Stimulated activated CD8-positive, alpha-beta memory T cell treated with anti-CD3 and anti-CD28 coated beads, Interleukin-4, amount 100 ng/mL, for 24 hours (primary cell): ENCODE data around the gene MBNL3.
"Not testable (repeated sequence)": the region's sequence is repeated elsewhere in the genome, so short reads cannot be mapped to it uniquely, and the experiment has no call there.

Experiments
- DNase-seq: peaks from one replicate; pipeline ENCODE4 v3.0.0-alpha.2; 2020; ENCODE audit warnings: low read depth

MBNL3 gene

GRCh38 chrX:132474544-132475248, 14.1 kb downstream of the MBNL3 start:
- no peak for DNase-seq

- no peak for DNase-seq
These were observed 16.4 kb downstream of the MBNL3 start for GRCh38 chrX:132472397-132472796.

GRCh38 chrX:132470831-132471230, 18.0 kb downstream of the MBNL3 start:
- no peak for DNase-seq

DNA sequence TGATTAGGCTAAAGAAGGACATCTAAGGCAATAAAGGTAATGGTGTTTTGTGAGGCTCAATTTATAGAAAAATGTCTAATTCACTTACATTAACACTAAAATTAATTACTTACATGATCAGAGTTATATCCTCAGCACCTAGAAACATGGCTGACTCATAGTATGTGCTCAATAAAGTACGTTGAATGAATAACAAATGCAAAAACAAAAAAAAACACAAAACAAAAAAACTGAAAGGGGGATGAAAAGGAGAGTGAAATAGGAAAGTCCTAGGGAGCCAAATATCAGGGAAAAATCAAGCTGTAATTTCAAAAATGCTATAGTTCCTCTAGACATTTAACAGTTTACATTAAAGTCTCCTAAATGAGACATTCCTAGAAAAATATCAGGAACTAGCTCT, 18.7 kb downstream of the MBNL3 start:
- no peak for DNase-seq

DNA sequence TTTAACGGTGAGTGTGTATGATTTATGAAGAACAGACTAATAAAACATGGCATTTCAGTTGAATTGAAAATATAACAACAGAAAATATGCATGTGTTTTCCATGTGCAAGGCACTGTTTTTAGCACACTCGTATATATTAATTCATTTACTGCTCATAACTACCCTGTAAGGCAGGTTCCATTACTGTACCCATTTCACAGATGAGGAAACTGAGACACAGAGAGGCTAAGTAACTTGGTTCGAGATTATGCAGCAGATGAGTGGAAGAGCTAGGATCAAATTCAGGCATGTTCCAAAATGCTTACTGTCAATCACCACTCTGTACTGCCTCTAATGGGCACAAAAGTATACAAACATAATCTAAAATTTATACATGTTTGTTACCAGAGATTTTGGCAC, 20.4 kb downstream of the MBNL3 start:
- no peak for DNase-seq

DNA sequence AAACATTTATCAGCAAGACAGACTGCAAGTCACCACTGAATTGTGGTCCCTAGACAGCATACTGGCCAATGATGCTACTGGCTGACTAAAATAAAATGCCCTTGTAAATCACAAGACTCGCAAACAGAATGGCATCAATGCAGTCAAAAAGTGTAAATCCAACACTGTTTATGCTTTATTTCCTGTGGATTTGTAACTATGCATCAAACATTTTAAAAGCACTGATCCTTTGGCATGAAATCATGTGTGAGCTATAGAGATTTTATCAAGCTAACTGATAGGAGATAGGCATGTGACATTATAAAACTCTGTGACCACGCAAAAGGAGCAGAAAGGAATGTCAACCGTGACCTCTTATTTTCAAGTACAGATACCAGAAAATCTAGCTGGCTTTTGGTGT, 20.8 kb downstream of the MBNL3 start:
- DNase-seq, result no peak

- DNase-seq, result no peak
These were observed 21.8 kb downstream of the MBNL3 start for GRCh38 chrX:132467026-132467425.

GRCh38 chrX:132463411-132463810, 25.4 kb downstream of the MBNL3 start:
- peak; percentile 6 for DNase-seq

DNA sequence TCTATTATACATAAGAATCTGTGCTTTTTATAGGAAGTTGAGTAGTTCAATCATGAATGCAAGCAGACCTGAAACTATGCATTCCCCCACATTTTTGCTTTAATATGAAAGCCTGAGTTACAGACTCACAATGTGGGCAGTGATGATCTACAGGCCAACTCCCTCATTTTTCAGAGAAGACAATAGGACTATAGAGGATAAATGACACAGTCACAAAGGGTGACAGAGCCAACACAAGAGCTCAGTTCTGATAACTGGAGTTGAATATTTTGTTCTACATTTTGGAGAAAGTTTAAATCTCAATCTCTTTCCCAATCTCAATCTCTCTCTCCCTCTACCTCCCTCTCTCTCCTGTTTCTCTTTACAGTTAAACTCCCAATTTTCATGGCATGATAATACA, 27.0 kb downstream of the MBNL3 start:
- no peak for DNase-seq

GRCh38 chrX:132452911-132453550, 35.8 kb downstream of the MBNL3 start:
- no peak for DNase-seq

DNA sequence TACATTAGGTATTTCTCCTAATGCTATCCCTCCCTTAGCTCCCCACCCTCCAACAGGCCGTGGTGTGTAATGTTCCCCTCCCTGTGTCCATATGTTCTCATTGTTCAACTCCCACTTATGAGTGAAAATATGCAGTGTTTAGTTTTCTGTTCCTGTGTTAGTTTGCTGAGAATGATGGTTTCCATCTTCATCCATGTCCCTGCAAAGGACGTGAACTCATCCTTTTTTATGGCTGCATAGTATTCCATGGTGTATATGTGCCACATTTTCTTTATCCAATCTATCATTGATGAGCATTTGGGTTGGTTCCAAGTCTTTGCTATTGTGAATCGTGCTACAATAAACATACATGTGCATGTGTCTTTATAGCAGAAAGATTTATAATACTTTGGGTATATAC, 42.9 kb downstream of the MBNL3 start:
- not testable (repeated sequence) for DNase-seq

DNA sequence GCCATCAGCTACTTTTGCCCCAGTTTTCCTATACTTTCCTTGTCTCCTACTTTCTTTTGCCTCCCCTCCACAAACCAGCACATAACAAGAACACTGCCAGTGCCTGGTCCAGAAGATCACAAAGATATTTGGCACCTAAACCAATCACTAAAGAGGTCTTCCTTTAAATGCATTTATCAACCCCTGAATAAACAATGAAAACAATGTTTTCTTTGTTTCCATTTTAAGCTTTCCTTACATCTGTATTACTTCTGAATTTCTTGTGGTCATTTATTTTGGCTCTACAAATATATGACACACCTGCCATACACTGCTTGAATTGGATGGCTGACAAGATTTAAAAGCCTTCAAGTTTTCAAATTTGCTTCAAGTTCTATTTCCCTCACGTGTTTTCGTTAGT, 43.9 kb downstream of the MBNL3 start:
- no peak for DNase-seq

- no peak for DNase-seq
These were observed 45.4 kb downstream of the MBNL3 start for GRCh38 chrX:132443196-132444135.

DNA sequence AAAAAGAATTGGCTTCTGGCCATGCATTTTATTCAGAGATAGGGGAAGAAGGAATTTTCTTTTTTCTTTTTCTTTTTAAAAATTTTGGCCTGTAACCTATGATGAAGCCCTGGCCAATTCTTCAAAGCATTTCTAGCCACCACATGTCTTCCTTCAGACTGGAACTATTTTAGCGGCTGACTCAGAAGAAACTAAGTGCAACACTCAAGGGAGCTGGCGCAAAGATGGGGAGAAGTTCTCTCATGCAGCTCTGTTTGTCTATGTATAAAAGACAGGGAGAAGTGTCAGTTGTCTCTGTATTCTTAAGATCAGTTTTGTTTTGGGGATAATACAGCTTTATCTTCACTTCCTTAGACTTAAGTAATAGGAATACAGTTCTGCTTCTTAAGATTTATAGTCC, 46.1 kb downstream of the MBNL3 start:
- no peak for DNase-seq

GRCh38 chrX:132435222-132435621, 53.6 kb downstream of the MBNL3 start:
- no peak for DNase-seq

DNA sequence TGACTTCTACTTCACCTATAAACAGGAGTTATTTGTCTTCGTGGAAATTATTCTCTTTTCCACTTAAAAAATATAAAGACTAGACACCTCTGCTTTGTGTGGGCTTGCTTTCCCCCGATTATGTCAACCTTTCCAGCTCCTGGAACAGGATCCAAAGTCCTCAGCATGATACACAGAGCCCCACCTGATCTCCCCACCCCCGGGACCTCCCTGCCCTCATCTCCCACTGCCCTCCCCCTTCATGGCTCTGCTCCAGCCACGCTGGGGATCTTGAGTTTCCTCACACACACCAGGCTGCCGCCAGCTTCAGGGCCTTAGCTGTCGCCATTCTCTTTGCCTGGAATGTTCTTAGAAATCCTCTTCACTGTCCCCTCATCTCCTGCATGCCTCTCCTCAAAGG, 55.3 kb downstream of the MBNL3 start:
- no peak for DNase-seq

GRCh38 chrX:132433001-132433400, 55.8 kb downstream of the MBNL3 start:
- no peak for DNase-seq

- DNase-seq, result no peak
These were observed 59.9 kb downstream of the MBNL3 start for GRCh38 chrX:132428896-132429295.

GRCh38 chrX:132426695-132427281, 62.0 kb downstream of the MBNL3 start:
- no peak for DNase-seq

DNA sequence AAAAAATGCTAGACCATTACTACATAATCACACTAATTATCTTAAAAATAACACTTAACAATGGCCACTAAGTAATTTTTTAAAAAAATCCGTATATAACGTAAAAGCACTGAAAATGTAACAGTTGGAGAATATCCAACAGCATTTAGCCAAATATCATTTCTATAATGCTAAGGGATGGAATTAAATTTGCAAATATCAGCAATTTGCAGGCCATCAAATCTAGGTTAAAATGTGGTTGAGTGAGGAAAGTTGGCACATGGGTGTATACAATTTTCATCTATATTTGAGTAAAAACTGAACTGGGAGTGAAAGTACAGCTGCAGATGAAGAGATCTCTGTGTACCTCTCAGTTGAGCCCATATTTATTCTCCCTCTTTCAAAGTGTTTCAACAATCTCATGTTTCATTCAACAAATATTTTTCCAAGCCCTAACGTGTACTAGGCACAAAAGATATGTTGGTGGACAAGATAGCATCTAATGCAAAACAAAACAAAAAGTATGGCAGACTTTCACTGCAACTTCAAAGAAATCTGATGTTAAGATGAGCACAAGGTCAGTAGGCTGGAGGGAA, 63.0 kb downstream of the MBNL3 start:
- no peak for DNase-seq

- DNase-seq, result no peak
These were observed 65.5 kb downstream of the MBNL3 start for GRCh38 chrX:132423323-132423722.

- no peak for DNase-seq
These were observed 73.8 kb downstream of the MBNL3 start for GRCh38 chrX:132415012-132415411.
